Measurements from ENCODE around the gene OR1I1. TPM values are rescaled to one million over a fixed set of nuclear protein-coding genes. Genes with fewer than 3 reads are reported as not detected.

The OR1I1 gene
- total RNA-seq, 4 donors from 2014 or later = not detected

GRCh38 chr19:15108145-15108844 lies 26.3 kb downstream of the OR1I1 start:
- H3K4me3 ChIP-seq (ENCODE audit: low read depth, poor library complexity, severe bottlenecking) = peak overlapping the region; percentile 67
- no peak for DNase-seq (ENCODE audit: low spot score in 2 of 2)
- intact Hi-C loops (cut with DNase I; ENCODE audit: low total_unique reads) = no loop called here
- TF ChIP-seq CTCF (IDR thresholded peaks at IDR 0.05) (no peak), POLR2A (IDR thresholded peaks at IDR 0.05) (no peak)
- 49 to 50% methylated on average over 10 of the region's 10 CpGs for WGBS, 2 donors

- 88 to 89% methylated on average over 9 to 19 of the region's 21 CpGs for WGBS, 2 donors
- TF ChIP-seq CTCF (IDR thresholded peaks at IDR 0.05) (no peak), POLR2A (IDR thresholded peaks at IDR 0.05) (no peak)
- intact Hi-C loops (cut with DNase I; ENCODE audit: low total_unique reads) = no loop called here
- no peak for DNase-seq (ENCODE audit: low spot score in 2 of 2)
- H3K4me3 ChIP-seq (ENCODE audit: low read depth, poor library complexity, severe bottlenecking) = no peak overlapping the region
These were observed 27.1 kb downstream of the OR1I1 start for GRCh38 chr19:15108845-15109767.

GRCh38 chr19:15109768-15110417 lies 27.9 kb downstream of the OR1I1 start:
- intact Hi-C loops (cut with DNase I; ENCODE audit: low total_unique reads) = no loop called here
- WGBS, 2 donors = 91 to 97% methylated on average over 7 to 35 of the region's 49 CpGs
- no peak for DNase-seq (ENCODE audit: low spot score in 2 of 2)
- no peak for TF ChIP-seq POLR2A (IDR thresholded peaks at IDR 0.05)
- no peak for TF ChIP-seq CTCF (IDR thresholded peaks at IDR 0.05)
- no peak overlapping the region for H3K4me3 ChIP-seq (ENCODE audit: low read depth, poor library complexity, severe bottlenecking)

GRCh38 chr19:15110418-15110815 lies 28.4 kb downstream of the OR1I1 start:
- no peak for DNase-seq (ENCODE audit: low spot score in 2 of 2)
- no peak for TF ChIP-seq CTCF (IDR thresholded peaks at IDR 0.05)
- TF ChIP-seq POLR2A (IDR thresholded peaks at IDR 0.05) = no peak
- H3K4me3 ChIP-seq (ENCODE audit: low read depth, poor library complexity, severe bottlenecking) = no peak overlapping the region
- 87 to 100% methylated on average over 3 to 10 of the region's 17 CpGs for WGBS, 2 donors
- intact Hi-C loops (cut with DNase I; ENCODE audit: low total_unique reads) = no loop called here

GRCh38 chr19:15111758-15112157 lies 29.7 kb downstream of the OR1I1 start:
- intact Hi-C loops (cut with DNase I; ENCODE audit: low total_unique reads) = no loop called here
- no peak for DNase-seq (ENCODE audit: low spot score in 2 of 2)
- TF ChIP-seq POLR2A (IDR thresholded peaks at IDR 0.05) = no peak
- TF ChIP-seq CTCF (IDR thresholded peaks at IDR 0.05) = no peak
- H3K4me3 ChIP-seq (ENCODE audit: low read depth, poor library complexity, severe bottlenecking) = no peak overlapping the region
- 94 to 95% methylated on average over 1 of the region's 1 CpG for whole genome bisulfite sequencing, 2 donors

All from lower leg skin (tissue), 4 donors.